GM21825 (cell line): ENCODE results near the gene PSD2.

Experiments
- ATAC-seq: cut with Tn5 transposase; IDR thresholded peaks from one replicate; pipeline ENCODE4 v1.9.1; 2021; ENCODE audit warnings: mild to moderate bottlenecking, moderate library complexity; ENCODE audit not compliant: unreplicated experiment

PSD2 gene

DNA sequence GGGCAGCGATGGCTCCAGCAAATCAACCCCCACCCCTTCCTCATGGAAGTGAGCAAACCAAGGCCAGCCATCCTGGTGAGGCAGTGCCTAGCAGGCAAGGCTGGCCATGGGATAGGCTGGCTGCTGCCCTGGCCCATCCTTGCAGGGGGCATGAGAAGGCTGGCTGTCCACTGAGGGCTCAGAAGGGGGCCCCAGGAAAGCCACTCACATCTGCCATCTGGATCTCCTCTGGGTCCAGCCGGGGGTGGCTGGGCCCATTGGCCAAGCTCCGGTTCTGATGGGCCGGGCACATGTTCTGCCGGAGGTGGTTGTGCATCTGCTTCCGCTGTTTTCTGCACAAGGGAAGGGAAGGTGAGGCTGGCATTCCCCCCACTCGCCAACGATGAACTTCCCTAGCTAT is 57.1 kb downstream of the PSD2 start:
- ATAC-seq = no peak

DNA sequence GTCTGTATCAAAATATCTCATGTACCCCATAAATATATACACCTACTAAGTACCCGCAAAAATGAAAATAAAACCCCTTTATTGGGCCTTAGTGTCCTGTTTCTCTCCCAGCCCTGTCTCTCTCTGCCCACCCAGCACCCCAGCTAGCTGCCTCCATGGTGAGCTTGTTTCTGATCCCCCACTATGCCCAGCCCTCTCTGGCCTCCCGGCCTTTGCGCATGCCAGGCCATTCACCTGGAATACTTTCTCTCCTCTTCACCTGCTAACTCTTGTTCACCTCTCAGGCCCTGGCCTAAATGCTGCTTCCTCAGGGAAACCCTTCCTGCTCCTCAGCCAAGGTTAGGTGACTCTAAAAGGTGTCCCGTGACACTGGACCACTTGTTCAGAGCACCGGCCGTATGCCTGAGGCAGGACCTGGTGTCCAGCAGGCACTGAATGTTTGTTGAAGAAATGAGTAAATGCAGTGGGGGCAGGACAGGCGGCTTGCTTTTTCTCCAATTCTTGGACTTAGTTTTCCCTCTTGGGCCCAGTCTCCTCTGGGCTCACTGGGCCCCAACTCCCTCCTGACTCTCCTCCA is 58.5 kb downstream of the PSD2 start:
- no peak for ATAC-seq

DNA sequence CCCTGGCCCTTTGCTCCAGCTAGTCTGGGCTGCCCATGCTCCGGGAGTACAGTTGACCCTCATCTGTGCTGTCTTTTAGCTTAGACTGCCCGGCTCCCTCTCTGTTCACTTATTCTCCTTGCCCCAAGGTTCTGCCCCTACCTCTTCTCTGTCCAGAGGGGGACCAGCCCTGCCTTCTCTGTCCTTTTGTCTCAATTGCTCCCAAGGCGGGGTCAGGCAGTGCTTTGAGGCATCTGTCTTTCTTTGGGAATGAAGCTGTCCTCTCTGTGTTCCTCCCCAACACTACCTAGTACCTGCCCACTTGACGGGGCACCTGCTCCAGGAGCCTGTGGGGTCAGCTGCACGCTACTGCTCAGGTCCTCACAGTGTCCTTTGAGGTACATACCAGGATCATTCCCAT is 59.3 kb downstream of the PSD2 start:
- ATAC-seq = no peak

DNA sequence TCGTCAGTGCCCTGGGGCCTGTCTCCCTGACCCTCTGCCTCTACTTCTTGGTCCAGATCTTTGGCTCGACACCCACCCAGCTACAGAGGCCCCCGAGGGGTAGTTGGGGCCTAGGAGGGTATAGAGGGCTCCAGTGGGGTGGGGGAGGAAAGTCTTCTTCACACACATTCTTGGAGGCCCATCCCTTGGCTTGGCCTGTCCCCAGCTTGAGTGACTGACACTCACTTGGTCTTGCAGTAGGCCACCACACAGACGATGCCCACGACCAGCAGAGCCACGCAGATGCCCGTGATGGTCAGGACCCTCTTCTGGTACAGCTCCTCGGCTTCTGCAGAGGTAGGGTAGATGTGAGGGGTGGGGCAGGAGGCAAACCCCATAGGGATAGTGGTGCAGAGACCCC is 59.8 kb downstream of the PSD2 start:
- no peak for ATAC-seq

DNA sequence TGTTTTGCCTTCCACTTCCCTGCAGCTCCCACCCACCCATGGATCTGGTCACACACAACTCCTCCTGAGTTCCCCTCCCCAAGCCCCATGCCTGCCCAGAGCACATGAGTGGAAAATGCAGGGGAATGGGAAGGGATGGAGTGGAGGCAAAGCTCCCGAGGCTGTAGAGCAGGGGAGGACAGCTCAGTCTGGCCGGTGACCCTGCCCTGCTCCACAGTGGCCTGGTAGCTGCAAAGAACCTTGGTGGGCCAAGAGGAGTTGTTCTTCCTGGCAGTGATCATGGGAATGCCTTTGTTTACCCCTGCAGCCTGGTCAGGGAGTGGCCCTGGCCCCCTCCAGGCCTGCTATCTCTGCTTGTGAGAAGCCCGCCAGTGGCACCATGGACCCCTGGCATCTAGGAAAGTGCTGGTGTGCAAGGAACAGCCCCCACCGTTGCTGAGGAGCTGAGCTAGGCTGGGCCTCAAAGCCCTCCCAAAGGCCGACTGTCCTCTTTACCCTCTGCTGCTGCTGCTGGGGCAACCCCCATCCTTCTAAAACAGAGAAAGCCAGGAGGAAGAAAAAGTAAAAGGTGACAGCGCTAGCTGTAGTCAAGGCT is 60.4 kb downstream of the PSD2 start:
- no peak for ATAC-seq

DNA sequence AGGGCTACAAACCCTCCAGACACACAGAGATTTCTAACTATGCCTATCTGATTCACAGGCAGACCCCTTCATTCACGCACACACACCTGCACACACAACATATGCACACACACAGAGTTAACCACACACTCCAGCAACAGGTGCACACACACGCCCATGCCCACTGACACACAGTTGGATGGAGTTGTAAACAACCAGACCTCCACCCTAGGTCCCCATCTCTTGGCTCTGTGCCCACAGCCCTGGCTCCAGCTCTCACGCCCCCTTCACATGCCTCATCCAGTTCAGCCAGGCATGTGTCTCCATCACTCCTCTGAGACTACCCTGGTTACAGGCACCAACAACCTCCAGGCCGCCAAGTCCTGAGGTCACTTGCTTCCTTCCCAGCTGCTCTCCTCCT is 61.1 kb downstream of the PSD2 start:
- no peak for ATAC-seq

DNA sequence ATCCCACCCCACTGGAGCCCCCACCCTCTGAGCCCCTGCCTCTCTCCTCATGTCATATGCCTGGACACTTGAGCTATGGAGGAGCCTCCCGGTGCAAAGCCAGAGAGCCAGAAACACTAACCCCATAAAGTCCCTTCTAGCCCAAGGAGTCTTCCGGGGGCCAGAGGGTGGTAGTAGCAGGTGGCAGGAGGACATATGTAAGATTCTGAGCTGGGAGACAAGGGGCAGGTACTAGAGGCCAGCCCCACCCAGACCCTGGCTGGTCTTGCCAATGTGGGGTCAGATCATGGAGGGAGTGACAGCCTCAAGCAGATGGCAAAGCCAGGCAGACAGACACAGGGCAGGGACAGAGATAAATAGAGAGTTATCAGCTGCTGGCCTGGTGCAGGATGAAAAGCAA is 63.4 kb downstream of the PSD2 start:
- no peak for ATAC-seq

DNA sequence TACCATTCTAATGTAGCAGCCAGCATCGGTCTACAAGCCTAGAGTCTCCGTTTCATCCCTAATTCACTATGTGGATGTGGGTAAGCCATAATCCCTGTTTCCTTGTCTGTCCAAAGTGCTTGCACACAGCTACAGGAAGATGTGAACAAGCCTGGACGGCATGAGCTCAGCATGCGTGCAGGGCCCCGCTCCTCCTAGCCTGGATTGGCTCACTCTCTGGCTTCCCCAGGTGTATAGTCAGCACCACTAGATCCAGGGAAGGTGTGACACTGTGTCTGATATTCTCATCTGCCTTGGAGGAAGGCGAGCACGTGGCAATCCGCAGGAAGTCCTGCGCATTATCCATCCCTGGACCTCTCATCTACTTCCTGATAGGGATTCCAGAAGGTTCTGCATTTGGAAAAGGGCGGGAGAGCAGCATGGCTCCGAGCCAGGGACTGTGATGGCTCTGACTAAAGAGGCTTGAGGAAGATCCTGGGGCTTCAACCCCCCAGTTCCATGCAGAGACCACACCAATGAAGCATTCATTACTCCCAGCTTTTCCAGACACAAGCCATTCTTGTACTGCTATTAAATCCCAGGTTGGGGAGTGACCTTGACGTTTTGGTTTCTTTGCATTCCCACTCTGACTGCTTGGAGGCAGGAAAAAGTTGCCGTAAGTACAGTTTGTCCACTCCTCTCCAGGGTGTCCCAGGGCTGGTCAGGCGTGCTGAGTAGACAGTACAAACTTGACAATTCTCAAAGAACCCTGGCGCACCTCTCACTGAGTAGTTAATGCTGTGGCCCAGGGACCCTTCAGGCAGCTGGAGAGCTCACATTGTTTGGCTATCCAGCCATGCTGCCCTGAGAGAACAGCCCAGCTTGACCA is 65.6 kb downstream of the PSD2 start:
- ATAC-seq = no peak

DNA sequence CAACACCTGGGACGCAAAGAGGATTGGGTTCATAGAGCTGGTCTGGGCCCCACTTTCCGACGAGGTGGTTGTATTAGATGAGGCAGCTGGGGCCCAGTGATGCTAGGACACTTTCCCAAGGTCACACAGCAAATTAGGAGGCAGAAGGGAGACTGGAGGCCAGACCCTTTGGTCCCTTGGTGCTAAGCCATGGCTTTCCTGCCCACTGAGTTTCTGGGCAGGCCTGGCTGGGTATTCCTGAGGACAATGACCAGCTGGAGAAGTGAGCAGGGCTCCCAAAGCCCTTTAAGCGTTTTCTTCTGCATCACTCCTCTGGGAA is 66.2 kb downstream of the PSD2 start:
- no peak for ATAC-seq

DNA sequence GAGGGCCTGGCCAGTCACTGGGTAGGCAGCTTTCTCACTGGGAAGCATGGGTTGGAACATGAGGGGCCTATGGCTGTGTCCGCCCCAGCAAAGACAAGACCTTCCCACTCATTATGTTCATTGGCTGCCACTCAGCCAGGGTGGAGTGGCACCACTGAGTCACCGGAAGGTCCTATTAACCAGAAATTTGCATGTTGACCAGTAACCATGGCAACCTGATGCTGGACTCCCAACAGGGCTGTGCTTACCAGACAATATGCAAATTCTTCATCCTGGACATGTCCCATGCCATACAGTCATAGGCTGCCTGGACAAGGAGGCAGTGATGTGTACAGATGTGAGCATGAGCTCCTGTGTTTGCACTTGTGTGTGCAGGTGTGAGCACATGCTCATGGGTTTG is 66.7 kb downstream of the PSD2 start:
- ATAC-seq = no peak

DNA sequence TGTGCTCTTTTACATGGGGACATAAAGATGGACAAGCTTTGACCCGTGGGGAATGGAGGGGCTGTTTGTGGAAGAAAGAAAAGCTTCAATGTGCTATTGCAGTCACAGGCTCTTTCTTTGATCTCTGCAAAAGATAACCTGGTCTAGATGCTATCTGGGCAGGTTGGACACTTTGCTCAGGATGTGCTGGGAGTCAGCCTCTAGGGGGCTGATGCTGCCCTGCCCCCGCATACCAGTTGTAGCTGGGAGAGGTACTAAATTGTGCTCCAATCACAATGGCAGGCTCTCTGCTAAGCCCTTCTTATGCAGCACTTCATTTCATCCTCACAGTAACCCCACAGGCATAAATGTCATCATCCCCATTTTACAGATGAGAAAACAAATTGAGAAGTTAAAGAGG is 67.2 kb downstream of the PSD2 start:
- no peak for ATAC-seq

DNA sequence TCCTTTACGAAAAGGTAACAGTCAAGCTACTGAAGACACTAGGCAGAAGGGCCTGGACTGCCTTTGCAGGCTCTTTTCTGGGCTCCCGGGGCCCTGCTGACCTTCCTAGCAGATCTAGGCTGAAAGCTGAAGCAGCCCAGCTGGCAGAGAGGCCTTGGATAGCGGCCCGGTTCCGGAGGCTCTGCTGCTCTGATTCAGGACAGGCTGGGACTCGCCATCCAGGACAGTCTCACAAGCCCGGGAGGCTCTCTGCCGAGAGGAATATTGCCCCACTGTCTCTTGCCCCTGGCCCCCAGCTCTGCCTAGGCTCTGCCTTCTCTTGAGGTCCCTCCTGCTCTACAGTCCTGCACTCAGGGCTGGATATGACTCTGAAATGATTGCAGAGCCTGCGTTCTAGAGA is 67.8 kb downstream of the PSD2 start:
- ATAC-seq = no peak

DNA sequence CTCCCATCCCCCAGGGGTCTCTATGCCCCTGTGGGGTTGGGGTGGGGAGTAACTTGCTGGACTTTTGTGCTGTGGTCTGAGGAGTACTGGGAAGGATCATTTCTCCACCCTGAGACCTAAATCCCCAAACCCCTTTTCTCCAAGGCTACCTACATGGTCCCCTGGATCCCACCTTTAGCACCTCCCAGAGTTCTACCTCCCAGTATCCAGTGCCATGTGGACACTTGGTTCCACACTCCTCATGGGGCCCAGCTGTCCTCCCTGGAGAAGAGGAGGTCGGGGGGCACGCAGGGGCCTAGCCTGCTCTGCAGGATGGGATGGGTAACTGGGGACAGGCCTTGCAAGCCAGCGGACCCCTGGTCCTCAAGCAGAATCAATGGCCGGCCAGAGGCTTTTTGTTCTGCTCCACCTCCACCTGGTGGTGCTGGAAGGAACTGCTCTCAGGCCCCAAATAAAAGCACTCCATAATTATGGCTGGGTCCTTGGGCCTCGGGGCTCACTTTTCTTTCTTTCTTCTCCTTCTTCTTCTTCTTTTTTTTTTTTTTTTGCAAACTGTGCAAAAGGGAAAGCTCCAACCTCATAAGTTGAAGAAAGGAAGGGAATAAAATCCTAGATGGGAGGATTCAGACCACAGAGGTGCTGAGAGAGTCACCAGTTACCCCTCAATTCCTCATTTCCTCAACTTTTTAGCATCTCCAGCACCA is 68.4 kb downstream of the PSD2 start:
- ATAC-seq = no peak

DNA sequence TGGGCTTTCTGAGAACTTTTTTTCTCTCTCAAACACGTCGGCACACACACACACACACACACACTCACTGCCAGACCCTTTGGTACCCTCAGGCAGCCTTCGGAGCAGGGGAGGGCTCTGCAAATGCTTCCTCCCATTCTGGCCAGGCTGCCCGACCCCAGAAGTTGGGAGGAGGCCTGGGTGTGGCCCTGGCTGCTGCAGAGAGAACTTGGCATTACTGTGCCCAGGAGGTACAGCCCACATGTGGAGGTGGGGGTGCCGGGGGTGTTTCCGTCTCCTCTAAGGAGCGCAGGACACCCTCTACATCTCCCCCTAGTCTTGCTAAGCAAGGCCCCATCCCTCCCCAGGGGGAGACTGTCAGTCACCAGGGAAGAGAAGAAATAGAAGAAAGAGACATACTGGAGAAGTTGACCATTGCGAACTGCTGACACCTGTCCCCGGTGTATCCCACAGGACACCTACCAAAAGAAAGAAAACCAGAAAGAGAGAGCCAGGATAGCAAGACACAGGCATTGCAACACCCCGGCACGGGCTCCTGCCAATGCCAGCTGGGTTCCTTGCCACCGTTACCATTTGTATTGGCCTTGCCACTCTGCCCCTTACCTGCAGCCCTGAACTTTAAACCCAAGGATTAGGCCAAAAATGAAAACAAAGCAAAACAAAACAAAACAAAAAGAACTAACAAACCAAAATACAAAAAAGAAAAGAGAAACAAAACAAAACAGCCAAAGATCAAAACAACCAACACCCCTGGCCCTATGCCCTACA is 69.3 kb downstream of the PSD2 start:
- no peak for ATAC-seq

DNA sequence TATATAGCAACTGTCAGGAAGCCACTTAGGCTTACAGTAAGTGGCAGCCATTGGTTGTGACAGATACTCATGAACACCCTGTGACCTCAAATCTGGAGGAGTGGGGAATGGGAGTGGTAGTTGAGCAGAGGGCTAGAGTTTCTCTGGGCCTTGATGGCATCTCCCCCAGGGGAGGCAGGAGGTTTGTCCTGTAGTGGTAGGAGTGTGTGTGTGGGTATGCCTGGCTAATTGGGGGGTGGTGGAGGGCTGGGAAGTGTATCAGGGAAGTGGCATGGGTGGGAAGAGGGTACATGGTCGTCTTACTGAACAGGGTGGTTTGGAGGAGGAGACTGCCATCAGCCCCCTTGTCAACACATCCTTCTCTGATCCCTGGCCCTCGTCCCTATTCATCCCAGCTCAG is 71.5 kb downstream of the PSD2 start:
- ATAC-seq = no peak

DNA sequence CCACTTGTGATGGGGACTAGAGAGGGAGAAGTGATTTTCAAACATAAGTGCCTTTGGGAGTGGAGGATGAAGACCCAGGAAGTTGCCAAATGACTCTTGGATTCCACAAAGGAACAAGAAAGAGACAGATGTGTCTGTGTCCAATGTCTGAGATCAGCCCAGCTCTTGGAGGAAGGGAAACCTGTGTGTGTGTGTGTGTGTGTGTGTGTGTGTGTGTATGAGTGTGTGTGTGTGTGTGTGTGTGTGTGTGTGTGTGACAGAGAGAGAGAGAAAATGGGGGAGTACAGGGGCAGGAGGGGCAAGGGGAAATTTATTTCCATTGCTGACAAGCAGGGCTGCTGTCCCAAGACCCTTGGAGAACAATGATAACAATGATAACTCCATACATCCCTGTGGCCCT is 72.0 kb downstream of the PSD2 start:
- ATAC-seq = no peak

DNA sequence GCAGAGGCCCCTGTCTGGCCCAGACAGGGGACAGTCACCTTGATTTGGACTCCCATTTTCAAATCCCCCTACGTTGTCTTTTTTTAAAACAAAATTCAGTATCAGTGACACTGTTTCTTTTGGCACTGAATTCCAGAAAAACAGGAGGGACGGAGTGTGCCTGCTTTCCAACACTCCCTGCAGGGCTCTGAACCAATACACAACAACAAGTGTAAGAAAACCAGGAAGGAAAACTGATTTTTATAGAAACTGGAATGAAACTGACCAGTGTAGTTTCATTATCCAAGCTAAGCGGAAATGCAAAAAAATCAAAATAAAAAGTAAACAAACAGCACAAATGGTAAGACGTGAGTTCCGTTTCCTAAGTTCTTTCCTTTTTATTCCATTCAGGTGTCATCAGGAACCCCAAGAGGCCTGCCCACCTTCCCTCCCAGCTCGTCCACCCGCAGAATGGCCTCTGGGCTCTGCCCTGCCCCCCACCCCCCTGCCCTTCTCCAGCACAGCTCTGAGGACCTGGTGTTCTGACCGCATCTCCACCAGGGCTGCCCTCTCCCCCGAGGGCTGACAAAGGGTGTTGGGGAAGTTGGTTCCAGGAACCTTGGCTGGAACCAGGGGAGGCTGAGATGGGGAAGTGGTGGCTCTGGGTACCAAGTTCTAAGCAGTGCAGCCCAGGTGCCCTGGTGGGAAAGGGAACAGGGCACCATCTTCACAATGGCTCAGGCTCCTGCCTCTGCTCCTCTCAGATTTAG is 73.6 kb downstream of the PSD2 start:
- ATAC-seq = no peak

DNA sequence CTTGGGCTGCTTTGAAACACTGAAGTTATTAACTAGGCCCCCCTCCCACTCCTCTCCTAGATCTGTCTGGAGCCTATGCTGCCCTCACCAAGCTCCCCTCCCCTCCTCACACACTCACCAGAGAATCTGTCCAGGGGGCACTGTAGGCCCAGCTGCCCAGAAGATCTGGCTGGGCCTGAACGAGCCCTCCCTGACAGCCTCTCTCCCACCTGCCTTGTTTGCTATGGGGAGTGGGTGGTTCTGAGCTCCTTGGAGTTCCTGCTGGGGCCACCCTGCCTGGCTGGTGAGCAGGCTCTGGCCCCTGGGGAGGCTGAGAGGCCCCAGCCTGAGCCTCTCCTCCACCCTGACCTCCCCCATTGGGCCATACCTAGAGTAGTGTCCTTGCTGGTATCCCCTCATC is 75.1 kb downstream of the PSD2 start:
- ATAC-seq = no peak

DNA sequence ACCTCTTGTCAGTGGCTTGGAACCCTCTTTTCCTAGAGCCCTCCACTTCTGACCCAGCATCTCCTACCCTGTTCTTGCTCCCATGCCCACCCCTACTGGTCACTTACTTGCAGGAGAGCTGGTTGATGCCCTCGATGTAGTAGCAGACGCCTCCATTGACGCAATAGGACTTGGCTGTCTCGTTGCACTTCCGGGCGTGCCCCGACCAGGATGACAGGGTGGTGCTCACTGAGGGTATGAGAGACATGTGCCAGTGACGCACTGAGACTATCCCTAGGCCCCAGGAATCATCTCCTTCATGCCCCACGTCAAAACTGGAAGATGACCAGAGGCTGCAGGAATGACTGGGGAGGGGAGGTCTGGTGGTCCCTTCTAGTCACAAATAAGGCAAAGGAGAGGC is 76.0 kb downstream of the PSD2 start:
- ATAC-seq = no peak

DNA sequence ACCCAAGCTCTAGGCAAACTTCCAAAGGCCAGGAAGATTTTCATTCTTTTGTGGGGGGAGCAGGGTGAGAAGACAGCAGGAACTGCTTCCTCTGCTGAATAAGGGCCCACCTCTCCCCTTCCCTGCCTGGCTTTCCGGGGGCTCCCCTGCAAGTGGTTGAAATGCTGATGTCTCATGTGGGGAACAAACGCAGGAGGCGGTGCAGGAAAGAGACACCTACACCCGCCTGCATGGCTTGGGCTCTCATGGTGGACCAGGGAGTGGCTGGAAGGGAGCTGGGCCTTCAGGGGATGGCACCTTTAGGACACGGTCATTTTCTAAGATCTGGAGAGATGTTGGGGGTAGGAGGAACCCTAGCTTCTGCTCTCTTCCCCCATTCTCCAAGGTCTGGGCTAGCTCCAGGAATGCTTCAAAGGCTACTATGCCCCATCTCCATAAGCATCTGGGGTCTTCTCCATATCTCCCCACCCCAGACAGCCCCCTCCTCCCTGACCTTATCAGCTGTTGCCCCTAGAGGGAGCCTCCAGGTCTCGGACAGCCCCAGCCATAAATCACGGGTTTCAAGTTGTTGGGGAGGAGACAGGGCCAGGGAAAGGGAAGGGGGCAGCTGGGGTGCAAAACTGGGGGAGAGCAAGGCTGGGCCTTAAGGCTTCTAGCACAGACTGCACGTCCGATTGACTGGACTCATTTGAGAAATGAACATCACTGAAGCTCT is 76.6 kb downstream of the PSD2 start:
- ATAC-seq = no peak
